ENCODE results near the gene NUP160.
"Not testable (repeated sequence)": the region's sequence is repeated elsewhere in the genome, so short reads cannot be mapped to it uniquely, and the experiment has no call there.

The NUP160 gene

DNA sequence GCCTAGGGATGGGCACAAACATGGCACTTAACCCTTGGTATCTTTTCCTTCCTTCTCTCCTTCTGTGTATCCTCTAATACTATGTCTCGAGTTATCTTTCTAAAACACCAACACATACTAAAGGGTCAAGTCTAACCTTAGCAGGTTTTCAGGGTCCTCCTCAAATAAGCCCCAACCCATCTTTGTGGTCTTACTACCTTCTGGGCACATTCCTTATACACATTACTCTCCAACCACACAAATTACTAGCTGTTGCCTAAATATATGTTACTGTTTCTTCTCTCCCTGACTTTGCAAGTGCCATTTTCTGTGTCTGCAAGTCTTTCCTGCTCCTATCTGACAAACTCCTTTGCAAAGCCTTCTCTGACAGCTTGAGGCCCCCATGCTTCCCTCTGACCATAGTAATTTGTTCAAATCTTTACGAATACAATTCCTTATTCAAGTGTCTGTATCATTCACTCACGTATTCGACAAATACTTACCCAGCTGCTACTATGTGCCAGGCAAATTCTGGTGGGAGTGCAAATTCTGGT is 15.8 kb upstream of the NUP160 start:
- no peak for DNase-seq (ENCODE audit: low read depth)

DNA sequence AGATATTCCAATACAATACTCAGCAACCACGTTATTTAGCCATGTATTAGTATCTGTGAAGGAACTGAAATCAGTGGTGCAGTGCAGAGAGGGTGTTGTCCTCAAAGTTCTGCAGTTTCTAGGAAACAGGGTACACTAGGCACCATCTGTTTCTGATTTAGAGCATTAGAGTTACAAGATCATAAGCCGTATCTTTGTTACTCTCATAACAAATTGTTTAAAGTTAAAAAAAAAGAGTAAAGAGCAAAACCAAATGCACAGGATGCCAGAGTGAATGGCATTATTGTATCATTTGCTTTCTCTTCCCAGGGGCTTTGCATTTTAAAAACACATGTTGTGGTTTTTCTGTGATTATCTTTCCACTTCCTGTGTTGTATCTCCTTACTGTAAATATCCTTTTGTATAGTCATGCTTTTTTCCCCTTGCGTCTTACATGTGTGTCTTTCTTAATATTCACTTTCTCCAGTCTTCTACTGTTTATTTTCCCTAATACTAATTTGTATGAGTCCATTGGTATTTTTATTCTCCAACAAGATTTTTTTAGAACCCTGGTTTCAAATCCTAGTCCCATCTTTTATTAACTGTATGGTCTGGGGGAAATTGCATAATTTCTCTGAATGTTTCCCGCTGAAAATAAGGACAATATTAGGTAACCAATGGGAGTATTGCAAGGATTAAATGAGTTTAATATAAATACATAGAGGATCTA is 15.2 kb upstream of the NUP160 start:
- peak; percentile 84 for DNase-seq (ENCODE audit: low read depth)

DNA sequence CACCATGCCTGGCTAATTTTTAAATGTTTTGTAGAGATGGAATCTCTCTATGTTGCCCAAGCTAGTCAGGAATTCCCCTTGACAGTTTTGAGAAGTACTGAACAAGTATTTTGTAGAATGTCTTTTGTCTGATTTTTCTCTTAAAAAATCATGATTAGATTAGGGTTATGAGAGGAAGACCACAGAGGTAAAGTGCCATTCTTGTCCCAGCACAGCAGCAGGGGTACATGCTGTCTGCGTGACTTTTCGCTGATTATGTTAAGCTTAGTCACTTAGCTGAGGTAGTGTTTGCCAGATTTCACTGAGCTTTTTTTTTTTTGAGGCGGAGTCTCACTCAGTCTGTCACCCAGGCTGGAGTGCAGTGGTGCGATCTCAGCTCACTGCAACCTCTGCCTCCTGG is 13.6 kb upstream of the NUP160 start:
- DNase-seq (ENCODE audit: low read depth): no peak

DNA sequence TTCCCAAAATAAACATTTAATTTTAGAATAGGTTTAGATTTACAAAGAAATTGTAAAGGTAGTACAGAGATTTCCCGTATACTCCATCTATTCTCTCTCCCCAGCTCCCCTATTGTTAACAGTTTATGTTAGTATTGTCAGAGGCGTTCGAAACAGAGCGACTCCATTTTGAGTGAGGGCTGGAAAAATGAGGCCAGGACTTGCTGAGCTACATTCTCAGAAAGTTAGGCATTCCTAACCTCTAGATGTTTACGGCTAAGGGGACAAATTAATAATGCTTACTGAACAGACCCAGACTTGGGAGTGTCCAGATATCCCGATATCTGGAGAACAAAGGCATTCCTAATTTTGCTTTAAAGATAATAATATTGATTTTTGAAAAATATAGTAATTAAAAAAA is 12.4 kb upstream of the NUP160 start:
- no peak for DNase-seq (ENCODE audit: low read depth)

DNA sequence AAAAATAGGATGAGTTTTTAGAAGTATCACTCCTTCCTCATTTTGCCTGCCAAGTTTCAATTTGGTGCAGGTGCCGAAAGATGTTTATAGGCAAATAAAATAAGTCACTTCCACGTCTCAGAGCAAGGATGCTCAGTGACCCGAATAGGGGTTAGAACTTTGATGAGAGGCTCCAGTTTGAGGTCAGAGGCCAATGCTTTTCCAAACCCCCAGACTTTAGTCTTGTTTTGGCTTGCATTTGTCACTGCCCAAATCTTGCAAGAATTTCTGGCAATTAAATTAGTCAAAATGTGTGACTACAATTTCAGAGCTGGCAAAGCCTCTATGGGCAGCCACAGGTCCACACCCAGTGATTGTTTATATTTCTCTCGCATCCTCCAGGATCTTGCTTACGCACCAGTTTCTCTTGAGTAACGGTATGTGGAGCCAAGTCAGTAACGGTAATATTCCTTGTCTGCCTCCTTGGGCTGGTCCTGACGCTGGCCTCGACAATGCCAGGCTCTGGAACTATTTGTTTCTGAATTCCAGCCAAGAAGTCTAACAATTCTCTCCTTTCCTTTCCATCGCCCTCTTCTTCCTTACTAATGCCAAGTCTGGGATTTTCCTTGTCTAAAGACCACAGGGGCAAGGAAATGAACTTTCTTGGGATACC is 9.9 kb upstream of the NUP160 start:
- peak; percentile 74 for DNase-seq (ENCODE audit: low read depth)

DNA sequence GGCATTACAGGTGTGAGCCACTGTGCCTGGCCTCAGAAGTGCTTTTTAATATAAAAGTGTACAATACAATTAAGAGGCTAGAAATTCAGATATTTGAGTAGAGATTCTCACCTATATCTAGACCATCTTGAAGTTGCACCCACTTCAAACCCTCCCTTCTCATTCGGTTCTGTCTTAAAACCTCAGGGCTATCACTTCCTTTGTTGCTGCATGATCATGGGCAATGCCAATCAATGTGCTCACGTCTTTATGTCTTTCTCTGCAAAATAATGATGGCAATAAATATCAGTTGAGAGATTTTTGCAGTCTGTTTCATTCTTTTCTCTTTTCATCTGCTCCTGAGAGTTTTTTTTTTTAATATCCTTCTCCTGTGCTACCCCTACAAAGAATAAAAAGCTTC is 9.3 kb upstream of the NUP160 start:
- DNase-seq (ENCODE audit: low read depth): no peak

DNA sequence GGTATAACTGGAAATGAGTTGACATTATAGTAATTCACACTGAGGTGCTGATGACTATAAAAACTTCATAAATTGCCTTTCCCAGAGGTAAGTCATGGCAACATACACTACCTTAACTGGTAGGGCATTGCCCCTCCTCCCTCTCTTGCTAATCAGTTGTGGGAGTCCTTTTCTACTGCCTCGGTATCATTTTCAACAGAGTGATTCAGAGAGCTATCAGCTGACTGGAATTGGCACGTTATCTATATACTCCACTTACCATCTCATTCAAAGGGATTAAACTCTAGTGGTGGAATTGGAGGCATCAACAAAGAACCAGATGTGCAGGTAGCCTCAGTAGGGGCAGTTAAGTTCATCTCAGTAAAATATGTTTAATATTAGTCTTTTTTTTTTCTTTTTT is 8.0 kb upstream of the NUP160 start:
- DNase-seq (ENCODE audit: low read depth): no peak

DNA sequence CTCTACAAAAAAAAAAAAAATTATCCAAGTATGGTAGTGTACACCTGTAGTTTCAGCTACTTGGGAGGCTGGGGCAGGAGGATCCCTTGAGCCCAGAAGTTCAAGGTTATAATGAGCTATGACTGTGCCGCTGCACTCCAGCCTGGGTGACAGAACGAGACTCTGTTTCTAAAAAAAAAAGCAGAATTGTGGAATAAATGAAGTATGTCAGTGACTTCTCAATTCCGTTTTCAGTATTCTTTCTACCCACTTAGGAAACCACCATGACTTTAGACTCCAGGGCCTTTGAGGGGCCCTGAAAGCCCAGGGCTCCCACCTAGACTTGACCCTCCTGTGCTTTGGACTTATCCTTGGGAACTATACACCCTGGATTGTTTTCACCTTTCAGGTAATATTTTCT is 6.5 kb upstream of the NUP160 start:
- no peak for DNase-seq (ENCODE audit: low read depth)

DNA sequence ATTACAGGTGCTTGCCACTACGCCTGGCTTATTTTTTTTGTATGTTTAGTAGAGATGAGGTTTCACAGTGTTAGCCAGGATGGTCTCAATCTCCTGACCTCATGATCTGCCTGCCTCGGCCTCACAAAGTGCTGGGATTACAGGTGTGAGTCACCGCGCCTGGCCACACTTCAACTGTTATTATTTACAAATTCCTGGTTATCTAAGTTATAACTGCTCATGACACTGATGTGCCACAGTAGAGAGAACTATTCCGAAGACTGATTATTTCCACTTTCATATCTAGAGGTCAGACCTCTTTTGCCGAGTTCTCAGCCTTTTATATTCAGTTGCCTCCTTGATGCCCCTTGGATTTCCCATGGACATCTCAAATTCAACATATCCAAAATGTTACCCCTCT is 3.9 kb upstream of the NUP160 start:
- no peak for DNase-seq (ENCODE audit: low read depth)

DNA sequence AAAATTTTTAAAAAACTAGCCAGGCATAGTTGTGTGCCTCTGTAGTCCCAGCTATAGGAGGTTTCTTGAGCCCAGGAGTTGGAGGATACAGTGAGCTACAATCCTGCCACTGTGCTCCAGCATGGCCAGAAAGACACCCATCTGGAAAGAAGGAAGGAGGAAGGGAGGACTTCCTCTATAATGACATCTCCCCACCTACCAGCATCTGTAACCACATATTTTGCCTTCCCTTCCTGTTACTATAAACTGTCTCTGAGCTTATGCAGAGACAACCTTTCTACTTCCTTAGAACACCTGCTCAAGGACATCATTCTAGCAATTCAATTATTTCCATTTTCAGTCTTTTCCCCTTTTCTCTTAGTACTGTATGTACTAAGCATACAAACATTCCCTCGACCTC is 2.2 kb upstream of the NUP160 start:
- no peak for DNase-seq (ENCODE audit: low read depth)

DNA sequence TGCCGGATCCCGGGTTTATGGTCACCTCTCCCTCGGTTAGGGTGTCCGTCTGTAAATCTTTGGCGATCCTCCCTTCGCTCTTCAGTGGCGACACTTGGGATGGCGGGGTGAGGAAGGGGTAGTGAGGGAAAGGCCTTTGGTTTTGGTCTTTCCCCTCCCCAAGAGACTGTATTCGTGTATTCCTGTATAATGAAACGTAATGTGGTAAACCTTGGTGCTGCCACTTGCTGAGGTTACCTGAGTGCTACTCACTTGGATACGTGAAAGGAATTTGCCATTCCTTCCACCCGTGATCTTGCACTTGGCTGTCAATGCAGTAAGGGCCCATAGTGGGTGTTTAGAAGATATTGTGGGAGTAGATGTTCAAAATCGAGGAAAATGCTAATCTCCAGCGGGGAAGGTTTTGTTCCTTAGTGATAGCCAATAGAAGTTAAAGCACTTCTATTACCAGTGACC is 578 bp upstream of the NUP160 start:
- no peak for DNase-seq (ENCODE audit: low read depth)

DNA sequence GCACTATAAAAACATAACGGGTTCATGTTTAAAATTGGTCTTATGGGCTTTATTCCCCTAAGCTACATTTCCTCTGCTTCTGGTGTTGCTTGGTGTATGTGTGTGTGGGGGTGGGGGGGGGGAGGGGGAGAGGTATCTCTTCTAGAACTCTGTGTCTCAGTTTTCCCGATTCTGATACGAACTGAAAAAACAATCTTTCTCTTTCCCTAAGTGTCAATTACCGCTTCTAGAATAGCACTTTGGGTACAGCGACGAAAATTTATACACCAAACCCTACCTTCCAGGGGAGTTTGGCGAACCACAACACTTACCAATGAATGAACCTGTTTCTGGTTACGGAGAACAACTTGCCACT is 636 bp downstream of the NUP160 start:
- no peak for DNase-seq (ENCODE audit: low read depth)

DNA sequence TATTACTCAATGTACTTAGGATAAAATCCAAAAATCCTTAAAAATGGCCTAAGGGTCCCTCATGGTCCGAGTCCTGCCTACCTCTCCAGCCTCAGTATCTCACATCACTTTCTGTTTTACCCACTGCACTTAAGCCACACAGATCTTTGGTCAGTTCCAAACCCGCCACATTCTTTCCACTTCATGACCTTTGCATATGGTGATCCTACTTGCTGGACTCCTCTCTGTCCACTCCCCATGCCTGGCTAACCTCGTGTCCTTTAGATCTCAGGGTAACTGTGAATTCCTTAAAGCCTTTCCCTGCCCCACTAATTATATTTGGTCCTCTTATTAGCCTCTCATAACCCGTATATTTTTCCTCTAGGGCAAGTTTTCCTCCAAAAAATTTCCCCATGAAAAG is 1.2 kb downstream of the NUP160 start:
- DNase-seq (ENCODE audit: low read depth): no peak

DNA sequence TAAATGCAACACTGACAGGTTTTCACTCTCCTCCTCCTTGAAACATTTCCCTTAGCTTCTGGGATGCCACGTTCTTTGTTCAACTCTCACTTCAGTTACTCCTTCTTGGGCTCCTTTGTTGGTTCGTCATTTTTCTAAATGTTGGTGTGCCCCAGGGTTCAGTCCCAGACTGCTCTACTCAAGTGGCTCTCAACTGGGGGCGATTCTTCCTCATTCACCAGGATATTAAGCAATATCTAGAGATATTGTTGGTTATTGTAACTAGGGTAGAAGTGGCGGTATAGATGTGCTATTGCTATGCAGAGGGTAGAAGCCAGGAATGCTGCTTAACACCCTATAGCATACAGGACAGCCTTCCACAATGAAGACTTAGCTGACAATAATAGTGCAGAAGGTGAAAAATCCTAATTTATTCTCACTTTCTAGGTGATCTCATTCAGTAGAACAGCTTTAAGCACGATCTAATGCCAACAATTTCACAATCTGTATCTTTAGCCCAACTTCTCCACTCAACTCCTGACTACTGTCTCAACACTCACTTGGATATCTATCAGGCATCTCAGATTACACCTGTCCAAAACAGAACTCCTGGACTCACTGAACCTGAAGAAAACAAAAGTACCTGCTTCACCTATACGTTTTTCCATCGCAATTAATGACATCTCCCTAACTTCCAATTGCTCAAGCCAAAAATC is 4.6 kb downstream of the NUP160 start:
- no peak for DNase-seq (ENCODE audit: low read depth)

DNA sequence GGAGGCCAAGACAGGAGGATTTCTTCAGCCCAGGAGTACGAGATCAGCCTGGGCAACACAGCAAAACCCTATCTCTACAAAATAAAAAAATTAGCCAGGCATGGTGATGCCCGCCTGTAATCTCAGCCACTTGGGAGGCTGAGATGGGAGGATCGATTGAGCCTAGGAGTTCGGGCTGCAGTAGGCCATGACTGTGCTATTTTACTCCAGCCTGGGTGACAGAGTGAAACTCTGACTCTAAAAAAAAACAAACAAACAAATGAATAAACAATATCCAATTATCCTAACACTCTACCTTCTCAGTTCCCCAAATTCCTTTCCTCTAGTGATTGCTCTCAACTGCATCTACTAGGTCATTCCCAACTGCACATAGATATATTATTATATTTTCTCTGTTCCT is 5.4 kb downstream of the NUP160 start:
- DNase-seq (ENCODE audit: low read depth): no peak

DNA sequence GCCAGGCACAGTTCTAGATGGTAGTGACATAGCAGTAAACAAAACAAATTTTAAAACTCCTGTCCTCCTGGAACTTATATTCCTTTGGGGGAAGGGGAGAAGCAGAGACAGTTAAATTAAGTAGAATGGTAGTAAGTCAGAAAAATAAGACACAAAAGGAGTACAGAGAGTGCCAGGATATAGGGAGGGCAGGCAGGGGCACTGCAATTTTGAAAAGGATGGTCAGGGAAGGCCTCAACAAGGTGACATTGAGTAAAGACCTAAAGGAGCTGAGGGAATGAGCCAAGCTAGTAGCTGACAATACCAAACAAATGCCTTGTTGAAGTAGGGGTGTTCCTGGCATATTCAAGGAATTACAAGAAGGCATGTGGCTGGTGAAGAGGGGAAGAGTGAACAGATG is 10.2 kb downstream of the NUP160 start:
- no peak for DNase-seq (ENCODE audit: low read depth)

DNA sequence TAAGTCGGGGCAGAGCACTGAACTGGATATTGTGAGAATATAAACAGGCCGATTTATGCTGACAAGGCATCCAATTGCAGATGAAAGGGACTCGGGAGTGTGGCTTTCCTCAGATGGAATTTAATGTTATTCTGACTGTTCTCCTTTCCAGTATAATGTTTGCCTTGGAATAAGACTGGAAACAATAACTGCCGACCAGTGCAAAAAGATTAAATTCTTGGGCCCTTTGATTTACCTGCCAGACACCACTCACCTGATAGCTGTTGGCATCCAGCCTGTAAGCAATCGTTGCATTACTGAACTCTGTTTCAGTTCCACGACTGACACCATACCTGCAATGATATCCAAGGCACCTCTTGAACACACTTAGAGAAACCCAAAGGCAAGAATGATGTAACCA is 10.9 kb downstream of the NUP160 start:
- no peak for DNase-seq (ENCODE audit: low read depth)

DNA sequence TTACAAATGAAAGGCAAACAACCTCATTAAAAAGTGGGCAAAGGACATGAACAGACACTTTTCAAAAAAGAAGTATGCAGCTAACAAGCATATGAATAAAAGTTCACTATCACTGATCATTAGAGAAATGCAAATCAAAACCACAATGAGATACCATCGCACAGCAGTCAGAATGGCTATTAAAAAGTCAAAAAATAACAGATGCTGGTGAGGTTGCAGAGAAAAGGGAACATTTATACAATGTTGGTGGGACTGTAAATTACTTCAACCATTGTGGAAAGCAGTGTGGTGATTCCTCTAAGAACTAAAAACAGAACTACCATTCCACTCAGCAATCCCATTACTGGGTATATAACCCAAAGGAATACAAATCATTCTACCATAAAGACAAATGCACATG is 18.1 kb downstream of the NUP160 start:
- DNase-seq (ENCODE audit: low read depth): not testable (repeated sequence)

DNA sequence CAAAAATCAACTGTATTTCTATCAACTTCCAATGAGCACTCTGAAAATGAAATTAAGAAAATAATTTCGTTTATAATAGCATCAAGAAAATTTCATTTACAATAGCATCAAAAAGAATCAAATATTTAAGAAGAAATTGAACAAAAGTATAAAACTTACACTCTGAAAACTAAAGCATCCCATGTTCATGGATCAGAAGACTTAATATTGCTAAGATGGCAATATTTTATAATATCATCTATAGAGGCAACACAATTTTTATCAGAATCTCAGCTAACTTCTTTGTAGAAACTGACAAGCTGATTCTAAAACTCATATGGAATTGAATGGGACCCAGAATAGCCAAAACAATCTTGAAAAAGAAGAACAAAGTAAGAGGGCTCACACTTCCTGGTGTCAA is 19.9 kb downstream of the NUP160 start:
- DNase-seq (ENCODE audit: low read depth): no peak

DNA sequence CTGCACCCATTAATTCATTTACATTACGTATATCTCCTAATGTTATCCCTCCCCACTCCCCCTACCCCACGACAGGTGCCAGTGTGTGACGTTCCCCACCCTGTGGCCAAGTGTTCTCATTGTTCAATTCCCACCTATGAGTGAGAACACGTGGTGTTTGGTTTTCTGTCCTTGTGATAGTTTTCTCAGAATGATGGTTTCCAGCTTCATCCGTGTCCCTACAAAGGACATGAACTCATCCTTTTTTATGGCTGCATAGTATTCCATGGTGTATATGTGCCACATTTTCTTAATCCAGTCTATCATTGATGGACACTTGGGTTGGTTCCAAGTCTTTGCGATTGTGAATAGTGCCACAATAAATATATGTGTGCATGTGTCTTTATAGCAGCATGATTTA is 25.5 kb downstream of the NUP160 start:
- DNase-seq (ENCODE audit: low read depth): not testable (repeated sequence)

DNA sequence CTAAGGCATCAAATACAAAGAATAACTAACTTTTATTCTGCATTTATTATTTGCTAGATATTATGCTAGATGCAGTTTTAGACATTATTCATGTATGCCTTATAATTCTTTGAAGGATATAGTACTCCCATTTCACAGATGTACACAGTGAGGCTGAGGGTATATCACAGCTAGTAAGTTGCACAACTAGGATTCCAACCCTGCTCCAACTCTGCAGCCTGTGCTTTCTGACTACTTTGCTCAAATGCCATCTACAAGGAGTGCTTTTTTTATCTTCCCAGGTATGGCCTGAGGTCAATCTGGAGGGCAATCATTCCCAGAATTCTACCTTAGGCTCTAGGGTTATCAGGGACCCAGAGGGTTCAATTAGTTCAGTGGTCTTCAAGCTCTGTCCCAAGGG is 28.4 kb downstream of the NUP160 start:
- no peak for DNase-seq (ENCODE audit: low read depth)

DNA sequence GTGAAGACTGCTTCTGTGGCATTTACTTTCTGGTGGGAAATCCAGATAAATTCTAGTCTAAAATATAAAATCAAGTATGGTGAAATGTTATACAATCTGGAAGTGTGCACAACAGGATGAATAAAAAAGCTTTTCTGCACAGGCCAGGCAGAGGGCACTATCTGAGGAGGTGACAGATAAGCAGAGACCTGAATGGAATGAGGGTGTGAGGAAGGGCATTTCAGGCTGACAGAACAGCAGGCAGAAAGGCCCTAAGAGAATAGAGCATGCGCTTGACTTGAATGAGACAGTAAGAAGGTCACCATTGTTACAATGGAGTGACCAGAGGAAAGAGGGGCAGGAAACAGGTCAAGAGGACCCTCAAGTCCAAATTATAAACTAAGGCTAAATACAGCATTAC is 47.4 kb downstream of the NUP160 start:
- no peak for DNase-seq (ENCODE audit: low read depth)

DNA sequence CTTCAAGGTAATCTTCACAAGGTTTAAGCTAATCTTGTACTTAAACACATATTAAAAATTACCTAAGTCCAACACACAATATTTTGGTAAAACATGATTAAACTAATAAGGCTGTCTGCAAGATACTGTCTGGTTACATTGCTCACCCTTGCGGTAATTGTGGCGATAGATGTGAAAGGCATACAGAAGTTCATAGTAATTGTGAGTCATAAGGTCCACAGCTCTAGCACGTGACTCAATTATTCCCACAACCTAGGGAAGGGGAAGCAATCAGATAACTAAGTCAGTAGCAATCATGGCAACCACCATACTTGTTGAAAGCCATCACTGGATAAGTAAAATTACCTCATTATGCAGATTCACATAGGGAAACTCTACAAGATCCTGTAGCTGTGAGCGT is 50.5 kb downstream of the NUP160 start:
- DNase-seq (ENCODE audit: low read depth): peak; percentile 28

Measured in stromal cell of bone marrow (primary cell).